Cerebellar nuclear complex (tissue), 1 donor: Measurements from ENCODE around the gene TXNDC2.
A peak's percentile ranks its signal among the peaks of the same experiment; 100 is the strongest.

Experiments
- DNase-seq, 2 experiments: peaks; one replicate each; lab custom pipeline; 2025; lab: John Stamatoyannopoulos, UW

TXNDC2 gene

DNA sequence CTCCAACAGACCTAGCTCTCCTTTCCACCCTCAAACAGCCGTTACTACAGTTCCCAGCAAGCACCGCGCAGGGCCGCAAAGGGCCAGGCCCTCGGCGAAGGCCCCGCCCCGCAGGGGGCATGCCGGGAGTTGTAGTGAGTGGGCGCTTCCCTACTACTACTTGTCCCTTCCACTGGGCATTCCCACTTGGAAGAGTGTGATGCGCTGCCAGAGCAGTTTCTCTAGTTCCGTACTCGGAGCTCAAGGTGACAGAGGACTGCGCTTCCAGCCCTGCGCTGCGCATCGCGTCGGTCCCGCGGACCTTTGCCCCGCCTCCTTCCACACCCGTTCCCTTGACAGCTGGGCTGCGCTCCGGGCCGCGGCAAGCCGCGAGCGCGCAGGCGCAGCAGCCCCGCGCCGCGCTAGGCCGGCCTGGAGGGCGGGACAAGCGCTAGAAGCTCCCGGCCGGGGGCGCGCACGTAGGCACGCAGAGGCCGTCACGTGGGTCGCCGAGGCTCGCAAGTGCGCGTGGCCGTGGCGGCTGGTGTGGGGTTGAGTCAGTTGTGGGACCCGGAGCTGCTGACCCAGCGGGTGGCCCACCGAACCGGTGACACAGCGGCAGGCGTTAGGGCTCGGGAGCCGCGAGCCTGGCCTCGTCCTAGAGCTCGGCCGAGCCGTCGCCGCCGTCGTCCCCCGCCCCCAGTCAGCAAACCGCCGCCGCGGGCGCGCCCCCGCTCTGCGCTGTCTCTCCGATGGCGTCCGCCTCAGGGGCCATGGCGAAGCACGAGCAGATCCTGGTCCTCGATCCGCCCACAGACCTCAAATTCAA is 28.0 kb downstream of the TXNDC2 start, which contains the start of gene VAPA:
Gene VAPA (plus strand): TSS at position 491 of the 808 bp plus-strand sequence. CDS start 241 bp downstream, at position 732.
- DNase-seq: peak; percentile 73 to 85

DNA sequence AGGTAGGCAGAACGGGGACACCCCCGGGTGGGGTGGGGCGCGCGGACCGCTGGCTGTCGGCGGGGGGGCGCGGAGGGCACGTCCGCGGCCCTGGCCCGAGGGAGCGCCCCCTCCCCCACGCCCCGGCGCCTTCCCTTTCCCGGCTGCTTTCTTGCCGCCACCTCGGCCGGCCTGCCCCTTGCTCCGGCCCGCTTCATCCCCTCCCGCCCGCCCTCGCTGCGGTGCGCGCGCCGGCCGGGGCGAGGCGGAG is 28.5 kb downstream of the TXNDC2 start:
- DNase-seq: no peak

DNA sequence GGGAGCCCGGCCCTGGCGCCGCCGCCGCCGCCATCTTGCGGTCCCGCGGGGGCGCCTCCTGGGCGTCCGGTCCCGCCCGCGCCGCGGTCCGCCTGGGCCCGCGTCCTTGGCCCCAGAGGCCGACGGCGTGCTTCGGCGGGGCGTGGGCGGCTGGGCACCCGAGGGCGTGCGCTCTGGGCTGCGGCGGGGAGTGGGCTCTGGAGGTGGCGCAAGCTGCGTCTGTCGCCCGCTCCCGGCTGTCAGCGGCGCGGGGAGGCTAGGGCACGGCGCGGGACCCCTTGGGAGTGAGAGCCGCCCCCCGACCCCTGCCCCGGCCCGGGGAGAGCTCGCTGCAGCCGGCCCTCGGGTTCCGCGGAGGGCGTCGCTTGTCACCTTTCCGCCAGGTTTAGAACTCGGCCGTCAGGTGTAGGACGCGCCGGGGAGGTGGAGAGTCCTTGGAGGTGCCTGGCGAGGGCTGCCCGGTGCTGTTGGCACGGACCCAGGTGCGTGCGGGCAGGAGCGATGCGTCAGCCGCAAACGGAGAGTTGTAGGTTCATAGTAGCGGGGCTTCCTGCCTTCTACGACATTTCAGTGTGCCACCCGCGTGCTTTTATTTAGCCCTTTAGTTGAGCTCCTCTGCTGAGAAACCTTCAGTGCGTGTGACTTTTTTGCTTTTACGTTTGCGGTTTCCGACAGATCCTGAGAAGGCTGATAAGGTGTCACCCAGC is 29.0 kb downstream of the TXNDC2 start:
- DNase-seq: no peak

DNA sequence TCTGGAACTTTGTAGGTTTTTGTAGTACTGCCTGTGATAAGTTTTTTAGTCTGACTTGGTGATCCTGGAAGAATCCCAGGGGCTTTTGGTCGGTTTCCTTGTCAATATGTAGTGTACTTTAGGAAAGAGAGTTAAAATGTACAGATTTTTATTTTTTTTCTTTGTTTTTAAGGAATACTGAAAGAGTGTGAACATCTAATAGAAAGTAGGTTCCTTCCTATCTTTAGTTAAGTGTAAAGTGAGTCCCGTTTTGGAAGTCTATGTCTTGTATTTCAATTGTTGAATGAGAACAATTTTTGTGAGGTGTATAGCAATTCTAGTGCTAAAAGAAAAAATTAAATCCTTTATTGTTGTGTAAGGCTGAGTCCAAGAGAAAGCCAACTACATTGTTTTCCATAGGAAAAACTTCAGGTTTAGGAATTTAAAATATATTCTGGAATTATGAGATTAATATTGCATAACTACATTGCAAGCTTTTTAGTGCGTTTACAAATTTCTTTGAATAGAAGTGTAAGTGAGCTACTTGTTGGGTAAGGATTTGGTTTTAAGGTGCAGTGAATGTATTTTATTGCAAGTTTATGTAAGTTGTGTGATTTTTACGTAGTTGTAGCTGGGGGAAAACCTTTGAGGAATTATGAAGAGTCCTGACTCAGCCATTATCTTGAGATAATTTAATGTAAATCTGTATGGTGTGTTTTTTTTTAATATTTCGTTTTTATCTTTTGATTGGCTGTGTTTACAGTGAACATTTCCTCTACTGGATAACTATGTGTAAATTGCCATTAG is 29.7 kb downstream of the TXNDC2 start:
- no peak for DNase-seq

DNA sequence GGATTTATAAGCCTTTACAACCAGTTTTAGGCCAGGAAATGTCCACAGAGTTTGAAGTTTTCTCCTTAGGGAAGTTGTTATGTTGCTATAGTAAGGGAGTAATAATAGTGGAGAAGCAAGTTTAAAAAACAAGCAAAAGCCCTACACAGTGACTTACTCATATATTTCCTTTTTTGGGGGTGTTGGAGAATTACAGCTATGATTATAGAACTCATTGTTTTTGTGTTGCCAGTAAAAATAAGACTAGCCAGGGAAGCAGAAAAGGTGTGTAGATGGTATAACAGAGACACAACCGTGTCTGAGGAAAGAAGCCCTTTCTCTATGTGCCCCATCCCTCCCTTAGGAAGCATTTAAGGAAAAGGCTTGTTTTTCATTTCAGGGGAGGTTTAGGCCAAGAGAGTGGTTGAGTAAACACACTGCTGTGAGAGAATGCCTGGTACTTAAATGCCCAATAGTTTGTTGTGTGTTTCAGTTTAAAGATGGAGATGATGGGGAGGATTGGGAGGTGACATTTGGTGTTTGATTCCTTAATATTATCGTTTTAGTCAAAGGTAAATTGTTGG is 30.4 kb downstream of the TXNDC2 start:
- no peak for DNase-seq

DNA sequence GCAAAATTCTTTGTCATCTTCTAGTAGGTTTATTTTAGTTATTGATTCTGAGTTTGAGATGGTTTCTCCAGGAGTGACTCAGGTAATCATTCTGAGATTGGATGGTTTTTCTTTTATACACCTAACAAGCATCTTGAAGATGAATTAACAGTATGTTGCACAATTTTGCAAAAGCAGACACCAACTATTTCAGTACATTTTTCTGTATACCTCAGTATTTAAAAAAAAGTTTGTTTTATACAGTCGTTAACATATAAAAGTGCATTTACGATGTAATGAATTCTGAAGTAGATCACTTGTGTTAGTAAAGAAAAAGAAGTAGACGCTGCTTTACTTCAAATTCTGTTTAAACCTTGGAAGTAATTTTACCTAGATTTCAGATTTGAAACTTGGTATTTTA is 31.0 kb downstream of the TXNDC2 start:
- no peak for DNase-seq

DNA sequence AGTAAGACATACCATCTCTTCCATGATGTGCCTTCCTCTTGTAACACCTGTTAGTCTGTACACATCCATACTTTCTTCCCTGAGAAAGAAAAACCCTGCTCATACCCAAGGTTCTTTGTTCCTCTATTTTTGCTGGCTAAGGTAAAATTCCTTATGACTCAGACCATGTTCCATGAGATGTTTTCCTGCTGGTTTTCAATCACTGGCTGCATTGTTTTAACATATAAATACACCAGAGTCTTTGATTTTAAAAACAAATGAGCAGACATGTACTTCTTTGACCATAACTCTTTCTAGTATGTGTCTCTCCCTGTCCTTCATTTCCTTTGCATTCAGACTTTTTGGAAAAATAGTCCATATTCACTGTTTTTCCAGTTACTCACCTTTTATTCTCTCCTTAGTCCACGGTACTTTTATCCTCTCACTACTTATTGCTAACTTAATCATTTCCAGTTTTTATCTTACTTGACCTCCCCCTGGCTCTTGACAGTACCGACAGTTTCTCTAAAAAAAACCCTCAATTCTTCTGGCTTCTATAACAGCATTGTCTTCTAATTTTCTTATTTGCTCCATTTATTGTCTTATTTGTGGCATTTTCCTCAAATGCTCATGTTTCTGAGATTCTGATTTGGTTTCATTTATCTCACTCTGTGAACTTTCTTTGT is 32.4 kb downstream of the TXNDC2 start:
- no peak for DNase-seq

DNA sequence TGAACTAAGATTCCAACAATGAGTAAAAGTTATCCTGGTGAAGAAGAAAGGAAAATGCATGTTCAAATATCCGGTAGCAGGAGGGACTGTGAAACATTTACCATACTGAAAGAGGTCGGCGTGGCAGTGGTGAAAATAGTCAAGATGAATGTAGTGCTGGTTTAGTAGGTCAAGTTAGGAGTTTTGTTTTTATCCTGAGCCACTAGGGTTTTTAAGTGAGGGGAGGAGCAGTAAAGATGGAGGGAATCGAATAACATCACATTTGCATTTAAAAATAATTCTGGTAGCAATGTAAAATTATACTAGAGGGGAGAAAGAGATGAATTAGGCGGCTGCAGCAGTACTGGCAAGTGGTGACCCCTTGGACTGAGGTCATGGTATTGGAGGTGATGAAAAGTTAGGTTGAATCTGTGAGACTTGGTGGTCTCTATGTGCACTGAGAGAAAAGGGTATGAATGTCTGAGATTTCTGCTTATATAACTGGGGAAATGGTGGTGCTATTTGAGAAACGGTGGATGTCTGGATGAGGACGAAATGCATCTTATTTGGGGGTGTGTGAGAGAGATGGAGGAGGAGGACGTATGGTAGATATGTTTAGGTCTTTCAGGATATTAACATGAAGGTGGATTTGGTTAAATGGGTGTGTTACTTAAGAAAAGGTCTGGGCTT is 33.9 kb downstream of the TXNDC2 start:
- no peak for DNase-seq

DNA sequence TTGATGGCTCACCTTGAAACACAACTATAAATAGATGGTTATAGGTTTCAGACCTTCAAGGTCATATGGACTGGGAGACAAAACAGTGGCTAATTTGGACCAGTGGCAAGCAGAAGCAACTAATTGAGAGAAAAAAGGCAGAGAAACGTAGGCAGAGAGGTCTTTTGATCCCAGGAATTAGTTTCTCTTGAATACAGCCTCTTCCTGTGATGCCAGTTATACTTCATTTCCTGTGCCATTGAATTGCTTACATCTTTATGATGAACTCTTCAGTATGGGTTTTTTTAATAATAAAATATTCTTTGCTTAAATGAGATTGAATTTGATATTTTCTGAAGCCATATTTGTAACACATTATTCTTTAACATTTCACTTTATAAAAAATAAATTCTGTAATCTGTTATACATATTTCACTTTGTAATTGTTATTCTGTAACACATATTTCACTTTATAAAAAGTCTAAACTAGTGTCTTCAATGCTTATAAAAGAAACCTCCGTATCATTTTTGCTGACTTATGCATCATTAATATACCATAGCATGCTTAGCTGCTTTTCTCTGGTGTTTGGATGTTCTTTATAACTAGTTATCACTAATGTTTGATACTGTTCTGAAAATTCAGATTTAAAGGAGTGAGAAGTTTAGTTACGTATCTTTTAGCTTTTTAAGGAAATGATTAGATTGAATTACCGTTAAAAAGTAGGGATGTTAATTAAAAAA is 37.0 kb downstream of the TXNDC2 start:
- DNase-seq: no peak

DNA sequence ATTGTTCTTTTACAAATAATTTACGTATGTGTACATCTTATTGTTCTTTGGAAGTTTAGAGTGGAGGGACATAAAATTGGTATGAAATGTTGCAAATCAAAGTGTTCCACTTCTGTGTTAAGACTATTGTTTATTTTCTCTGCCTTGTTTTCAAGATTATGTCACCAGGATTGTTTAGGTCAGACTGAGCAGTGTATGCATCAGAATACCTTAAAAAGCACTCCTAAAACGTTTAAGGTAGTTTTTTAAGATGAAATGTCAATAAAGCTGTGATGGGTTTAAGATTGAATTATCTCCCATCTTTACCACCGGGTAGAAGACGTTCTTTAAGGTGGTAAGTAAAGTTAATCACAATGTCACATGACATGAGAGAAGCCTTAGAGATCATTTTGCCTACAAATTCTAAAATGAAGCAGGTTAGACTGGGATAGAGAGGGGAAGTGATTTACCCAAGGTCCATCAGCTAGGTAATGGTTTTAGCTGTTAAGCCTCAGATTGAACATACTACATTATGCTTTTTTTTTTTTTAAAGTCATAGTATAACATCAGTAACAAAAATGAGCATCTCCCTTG is 38.7 kb downstream of the TXNDC2 start:
- no peak for DNase-seq

DNA sequence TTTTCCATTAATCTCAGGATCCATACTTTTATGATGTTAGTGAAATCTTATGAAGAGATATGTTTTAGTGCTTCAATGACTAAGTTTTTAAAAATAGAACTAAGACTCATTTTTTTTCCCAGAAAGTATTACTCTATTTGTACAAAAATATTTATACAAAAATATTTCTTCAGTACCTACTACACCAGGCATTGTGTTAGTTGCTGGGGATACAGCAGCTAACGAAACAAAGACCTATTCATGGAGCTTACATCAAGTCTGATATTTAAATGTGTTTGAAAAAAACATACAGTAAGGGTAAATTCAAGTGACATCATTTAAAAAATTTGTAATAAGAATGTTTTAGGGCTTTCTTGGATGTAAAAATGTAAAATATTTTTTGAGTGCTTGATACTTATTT is 39.6 kb downstream of the TXNDC2 start:
- DNase-seq: no peak

DNA sequence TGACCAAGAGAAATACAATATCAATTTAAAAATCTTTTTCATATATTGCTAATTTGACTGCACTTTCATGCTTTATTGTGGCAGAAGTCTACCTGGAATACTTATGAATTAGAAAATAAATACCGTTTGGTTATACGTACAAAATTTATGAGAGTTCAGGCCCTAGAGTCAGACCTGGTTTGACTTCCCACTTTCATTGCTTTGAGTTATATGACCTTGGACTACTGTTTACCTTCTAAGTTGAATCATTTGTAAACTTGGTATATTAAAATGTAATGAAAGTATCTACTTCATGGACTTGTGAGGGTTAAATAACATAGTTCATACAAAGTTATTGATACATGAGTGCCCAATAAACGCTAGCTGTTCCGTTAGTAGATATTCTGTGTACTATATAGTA is 40.0 kb downstream of the TXNDC2 start:
- DNase-seq: no peak

DNA sequence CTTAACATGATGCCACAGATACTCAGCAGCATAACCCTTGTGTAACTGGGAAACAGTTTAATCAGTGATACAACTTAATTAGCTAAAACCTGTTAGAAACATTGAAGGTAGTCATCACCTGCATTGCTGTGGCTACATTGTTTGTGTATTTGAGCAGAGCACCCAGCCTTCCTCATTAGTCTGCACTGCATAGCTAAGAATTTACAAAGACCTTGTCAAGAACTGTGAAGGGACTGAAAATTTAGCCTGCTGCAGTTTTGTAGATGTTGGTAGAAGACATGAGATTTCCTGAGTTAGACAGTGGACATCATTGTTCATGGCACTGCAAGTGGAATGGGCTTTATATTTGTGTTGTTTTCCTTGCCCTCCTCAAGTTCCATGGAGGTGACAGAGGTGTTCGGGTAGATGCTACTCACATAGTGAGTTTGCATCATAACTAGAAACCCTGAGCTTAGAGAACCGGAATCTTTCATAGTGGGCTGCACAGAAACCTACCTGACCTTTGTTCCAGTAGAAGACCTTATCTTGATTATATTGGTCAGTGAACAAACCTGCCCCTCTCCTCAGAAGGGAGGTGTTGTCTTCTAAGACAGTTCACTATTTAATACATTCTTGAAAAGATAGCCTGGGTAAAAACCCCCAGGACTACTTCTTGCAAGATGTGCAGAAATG is 40.6 kb downstream of the TXNDC2 start:
- DNase-seq: no peak

DNA sequence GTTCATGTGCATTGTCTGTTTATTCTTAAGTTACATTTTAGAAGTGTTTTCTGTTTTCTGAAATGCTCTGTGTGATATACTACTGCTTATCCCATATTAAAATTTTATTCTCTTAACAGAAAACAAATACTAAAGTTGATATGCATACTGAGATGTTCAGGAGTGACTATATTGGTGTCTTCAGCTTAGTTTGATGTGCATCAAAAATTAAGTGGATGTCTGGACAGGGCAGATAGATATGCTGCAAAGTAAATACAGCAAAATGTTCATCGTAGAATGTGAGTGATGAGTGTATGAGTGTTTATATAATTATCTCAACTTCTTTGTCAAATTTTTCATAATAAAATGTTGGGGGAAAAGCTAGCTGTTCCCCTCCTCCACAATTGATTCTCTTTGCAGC is 41.2 kb downstream of the TXNDC2 start:
- no peak for DNase-seq

DNA sequence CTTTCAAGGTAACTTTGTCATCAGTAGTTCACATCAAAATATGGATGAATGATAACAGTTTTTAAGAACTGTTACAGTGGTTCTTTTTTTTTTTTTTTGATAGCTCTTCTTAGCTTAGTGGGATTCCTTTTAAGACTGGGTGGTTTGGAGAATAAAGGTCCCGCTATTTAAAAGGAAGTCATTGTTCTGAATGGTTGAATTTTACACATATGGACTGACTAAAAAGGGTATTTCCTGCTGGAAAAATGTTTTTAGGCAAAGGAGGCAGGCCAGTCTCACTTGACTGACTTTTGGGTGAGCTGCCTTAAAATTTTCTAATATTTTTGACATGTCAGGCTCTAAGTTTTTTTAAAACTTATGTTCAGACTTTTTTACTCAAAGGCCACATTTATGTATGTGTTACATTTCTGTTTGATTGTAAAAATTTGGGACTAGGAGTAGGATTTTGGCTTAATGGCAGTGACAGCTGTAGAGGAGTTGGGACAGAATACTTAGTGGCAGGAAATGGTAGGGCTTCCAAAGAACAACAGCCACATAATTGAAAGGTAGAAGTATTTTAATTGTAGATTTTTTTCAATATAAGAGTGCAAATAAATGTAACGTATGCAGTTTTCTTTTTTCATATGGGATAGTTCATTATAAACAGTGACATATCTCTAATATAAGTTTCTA is 41.8 kb downstream of the TXNDC2 start:
- no peak for DNase-seq

DNA sequence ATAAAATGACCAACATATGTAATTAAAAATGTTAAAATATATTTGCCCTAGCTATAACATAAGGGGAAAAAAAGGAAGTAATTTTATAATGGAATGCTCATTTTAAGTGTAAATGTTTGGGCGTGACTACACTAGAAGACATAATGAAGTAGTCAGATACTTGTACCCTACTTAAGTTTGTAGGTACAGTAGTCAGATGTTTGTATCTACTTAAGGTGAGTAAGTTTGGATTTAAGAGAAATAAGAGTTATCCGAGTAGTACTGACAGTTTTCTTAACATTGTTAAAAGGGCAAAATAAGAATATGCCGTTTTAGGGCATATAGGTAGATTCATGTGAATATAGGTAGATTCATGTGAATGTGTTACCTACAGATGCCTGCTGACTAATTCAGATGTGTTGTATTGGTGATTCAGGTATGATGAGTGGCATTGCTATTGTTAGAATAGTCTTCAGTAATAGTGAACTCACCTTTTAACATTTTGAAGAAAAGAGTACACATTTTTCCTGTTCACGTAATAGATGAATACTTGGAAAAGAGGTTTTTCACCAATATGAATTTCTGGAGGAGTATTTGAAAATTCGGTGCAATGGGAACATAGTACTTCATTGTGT is 43.0 kb downstream of the TXNDC2 start:
- DNase-seq: no peak

DNA sequence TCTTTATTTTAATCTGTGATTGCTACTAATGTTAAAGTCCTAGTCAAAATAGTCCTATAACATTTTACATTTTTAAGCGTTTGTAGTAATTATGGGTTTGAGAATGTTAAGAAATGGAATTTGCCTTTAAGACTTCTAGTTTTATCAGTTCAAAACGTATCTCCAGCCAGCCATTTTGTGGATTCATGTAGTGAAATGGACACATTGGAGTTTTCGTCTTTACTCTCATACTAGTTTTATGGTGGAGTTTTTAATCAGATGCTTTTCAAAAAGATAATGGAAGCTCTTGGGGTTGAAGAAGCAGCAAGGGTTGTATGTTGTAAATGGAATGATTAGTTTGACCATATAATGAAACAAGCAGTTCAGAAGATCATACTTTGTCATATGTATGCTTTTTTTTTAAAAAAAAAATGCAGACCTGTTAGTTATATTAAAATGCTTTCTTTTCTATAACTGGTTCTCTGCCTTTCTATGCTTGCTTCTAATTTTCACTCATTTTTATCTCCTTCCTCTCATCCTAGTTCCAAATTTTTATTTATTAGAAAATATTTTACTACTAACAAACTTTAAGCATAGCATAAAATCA is 44.6 kb downstream of the TXNDC2 start:
- DNase-seq: no peak

DNA sequence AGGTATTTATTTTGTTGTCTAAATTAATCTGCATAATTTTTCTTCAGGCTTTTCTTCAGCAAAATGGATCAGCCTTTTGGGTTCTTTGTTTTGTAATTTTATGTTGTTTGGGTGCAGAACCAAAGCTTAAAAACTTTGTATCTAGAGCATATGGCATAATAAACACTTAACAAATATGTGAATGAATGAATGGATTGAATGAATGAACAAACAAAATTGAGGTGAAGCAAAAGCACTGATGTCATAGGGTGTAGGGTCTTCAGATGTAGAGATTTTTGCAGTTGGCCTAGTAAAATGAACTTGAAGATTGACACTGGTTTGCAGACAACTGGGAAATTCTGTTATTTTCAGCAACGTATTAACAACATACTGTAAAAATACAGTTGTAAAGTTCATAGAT is 45.4 kb downstream of the TXNDC2 start:
- DNase-seq: no peak

DNA sequence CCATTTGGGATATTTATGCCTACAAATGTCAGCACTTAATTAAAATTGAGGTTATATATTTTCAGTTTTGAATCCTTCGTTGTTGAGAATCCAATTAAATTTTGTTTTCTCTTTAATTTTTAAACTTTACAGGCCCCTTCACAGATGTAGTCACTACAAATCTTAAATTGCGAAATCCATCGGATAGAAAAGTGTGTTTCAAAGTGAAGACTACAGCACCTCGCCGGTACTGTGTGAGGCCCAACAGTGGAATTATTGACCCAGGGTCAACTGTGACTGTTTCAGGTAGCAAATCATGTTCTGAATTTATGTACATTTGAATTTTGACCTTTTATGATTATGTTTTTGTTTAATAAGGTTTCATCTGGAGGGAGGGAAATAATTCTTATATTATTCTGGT is 45.9 kb downstream of the TXNDC2 start:
- DNase-seq: no peak
